GM19372 (cell line): ENCODE results near the gene SLC26A2.
"Not testable (repeated sequence)": the region's sequence is repeated elsewhere in the genome, so short reads cannot be mapped to it uniquely, and the experiment has no call there.

Experiments
- ATAC-seq: cut with Tn5 transposase; IDR thresholded peaks from one replicate; pipeline ENCODE4 v1.9.1; 2021; ENCODE audit warnings: mild to moderate bottlenecking, low read depth, moderate library complexity; ENCODE audit not compliant: unreplicated experiment

The SLC26A2 gene

DNA sequence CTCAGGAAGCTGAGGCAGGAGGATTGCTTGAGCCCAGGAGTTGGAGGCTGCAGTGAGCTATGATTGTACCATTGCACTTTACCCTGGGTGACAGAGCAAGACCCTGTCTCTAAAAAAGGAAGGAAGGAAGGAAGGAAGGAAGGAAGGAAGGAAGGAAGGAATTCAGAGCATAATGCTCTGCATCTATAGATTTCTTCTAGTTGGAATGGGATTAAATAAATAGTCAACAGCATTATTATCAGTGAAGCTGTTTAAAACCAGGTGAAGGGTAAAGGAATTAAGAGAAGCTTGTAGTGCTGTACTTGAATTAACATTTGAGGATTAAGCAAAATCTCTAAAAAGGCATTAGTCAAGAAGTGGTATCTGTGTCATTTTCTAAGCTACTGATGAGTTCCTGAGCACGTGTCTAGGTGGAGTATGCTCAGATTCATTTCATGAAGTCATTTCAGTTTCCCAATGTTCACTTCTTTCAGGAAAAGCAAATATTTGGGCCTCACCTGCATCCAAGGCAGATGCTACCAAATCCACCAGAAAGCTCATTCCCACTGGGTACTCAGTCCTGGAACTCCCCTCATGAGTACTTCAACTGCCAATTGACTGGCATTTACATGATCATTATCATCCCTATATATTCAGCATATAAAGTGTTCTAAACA is 24.4 kb upstream of the SLC26A2 start:
- ATAC-seq: no peak

DNA sequence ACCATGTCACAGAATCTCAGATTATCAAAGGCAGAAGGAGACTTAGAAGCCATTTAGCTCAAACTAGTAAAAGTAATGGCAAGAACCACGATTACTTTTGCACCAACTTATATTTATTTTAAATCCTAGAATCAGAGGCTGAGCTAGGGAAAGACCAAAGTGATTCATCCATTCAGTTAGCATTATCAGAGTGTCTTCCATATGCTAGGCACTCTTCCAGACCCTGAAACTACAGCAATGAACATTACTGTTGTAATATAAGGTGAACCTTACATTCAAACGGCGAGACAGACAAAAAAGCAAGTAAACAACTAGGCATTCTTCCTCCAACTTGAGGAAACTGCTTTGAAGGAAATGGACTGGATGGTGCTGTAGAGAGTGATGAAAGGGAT is 23.9 kb upstream of the SLC26A2 start:
- no peak for ATAC-seq

DNA sequence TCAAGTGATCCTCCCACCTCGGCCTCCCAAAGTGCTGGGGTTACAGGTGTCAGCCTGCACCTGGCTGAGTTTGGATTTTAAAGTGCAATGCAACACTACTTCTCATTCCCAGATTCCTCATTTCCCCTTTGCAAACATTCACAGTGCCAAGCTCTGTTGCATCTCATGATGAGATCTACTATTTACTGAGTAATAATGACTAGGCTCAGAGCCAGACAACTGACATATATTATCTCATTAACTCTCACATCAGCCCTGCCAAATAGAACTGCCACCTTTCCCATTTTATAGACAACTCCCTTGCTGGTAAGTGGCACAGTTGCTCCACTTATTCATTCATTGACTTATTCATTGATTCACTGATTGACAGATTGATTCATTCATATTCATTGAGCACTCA is 22.9 kb upstream of the SLC26A2 start:
- no peak for ATAC-seq

GRCh38 chr5:149938279-149938678 is 22.3 kb upstream of the SLC26A2 start:
- no peak for ATAC-seq

DNA sequence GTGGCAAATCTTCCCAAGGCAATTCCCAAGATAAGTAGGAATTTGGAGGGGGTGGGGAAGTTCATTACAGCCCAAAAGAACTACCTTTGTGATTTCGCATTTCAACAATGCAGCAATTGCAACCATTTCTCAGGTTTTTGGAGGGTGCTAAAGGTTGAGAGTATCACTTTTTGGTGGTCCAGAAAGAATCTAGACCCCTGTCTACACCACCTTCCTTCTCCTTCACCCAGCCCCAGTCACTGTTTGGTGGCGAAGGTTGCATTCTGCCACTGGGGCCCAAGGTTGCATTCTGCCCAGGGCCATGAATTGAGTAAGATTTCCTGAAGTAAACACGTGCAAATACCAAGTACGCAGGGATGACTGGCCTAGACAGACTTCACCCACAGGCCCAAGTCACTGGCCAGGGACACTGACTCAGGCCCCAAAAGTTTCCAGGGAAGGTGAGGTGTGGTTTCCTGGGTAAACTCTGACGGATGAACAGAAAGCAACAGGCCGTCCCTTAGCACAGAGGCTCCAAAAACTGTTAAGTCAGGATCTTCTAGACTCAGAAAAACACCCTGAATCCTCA is 21.7 kb upstream of the SLC26A2 start:
- no peak for ATAC-seq

- ATAC-seq: no peak
Observed at GRCh38 chr5:149939546-149939945, 21.0 kb upstream of the SLC26A2 start.

GRCh38 chr5:149940077-149940574 is 20.4 kb upstream of the SLC26A2 start:
- ATAC-seq: no peak

DNA sequence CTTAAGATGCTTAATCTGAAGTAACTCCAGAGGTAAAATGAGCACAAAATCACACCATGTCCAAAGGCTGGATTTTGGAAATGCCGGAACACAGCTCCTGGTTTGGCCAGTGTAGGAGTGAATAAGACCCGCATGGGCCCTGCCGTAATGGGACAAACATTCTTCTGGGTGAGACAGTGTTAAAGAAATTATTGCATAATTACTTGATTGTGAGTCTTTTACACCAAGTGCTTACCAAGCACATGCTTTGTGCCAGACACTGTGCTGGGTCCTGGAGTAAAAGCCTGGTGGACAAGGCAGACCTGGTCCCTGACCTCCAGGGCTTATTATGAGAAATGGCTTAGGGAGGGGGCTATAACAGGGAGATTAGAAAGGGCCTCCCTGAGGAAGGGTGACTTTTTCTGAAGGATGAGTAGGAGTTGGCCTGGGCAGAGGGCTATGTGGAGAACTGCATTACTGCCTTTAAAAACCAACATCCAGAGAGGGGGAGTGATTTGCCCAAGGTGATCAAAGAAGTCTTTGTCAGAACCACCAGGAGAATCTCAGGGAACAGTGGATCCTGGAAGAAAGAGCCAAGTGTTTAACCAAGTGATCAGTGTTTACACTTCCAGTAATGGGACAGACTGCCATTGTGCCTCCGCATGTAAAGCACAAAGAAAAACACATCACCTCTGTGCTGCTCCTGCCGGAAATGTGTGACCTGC is 19.5 kb upstream of the SLC26A2 start:
- no peak for ATAC-seq

DNA sequence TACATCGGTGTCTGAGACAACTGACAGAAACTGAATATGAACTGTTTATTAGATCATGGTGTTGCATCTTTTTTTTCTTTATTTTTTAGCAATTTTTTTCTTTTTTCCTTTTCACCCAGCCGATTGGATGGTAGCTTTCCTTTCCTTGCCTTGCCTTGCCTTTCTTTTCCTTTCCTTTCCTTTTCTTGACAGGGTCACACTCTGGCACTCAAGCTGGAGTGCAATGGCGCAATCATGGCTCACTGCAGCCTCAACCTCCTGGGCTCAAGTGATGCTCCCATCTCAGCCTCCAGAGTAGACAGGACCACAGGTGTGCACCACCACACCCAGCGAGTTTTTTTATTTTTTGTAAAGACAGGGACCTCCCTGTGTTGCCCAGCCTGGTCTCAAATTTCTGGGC is 18.8 kb upstream of the SLC26A2 start:
- no peak for ATAC-seq

- ATAC-seq: no peak
Observed at GRCh38 chr5:149942199-149942598, 18.4 kb upstream of the SLC26A2 start.

DNA sequence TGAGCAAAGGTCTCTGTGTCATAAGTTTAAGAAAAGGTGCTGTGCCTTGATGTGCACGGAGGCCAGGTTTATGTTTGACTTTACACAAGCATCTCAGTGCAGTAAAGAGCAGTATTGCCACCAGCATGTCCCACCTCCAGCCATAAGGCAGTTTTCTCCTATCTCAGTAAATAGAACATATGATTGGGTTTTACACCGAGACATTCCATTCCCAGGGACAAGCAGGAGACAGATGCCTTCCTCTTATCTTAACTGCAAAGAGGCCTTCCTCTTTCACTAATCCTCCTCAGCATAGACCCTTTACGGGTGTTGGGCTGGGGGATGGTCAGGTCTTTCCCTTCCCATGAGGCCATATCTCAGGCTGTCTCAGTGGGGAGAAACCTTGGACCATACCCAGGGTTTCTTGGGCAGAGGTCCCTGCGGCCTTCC is 17.8 kb upstream of the SLC26A2 start:
- ATAC-seq: not testable (repeated sequence)

GRCh38 chr5:149943177-149943949 is 17.2 kb upstream of the SLC26A2 start:
- ATAC-seq: not testable (repeated sequence)

GRCh38 chr5:149944666-149945065 is 15.9 kb upstream of the SLC26A2 start, which contains the start of gene PDE6A:
Gene PDE6A (minus strand): TSS chr5:149944793. CDS start chr5:149944673, 120 bp downstream.
- no peak for ATAC-seq

GRCh38 chr5:149946118-149946517 is 14.4 kb upstream of the SLC26A2 start:
- no peak for ATAC-seq

DNA sequence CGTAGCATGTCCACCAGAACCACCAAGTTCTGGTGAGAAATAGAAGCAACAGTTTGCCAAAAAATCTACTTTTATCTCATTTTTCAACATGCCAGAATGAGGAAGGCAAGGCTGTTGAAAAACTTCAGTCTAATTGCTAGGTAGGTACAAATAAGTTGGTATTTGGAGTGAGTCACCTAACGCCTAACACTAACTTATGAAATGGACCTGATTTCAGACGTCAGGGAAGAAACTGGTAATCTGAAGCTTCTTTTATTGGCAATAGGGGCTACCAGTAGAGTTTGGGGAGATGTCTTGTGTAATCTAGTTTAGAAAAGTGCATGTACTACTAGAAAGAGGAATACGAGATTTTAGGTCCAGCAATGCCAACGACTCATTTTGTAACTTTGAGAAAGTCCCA is 11.6 kb upstream of the SLC26A2 start:
- no peak for ATAC-seq

DNA sequence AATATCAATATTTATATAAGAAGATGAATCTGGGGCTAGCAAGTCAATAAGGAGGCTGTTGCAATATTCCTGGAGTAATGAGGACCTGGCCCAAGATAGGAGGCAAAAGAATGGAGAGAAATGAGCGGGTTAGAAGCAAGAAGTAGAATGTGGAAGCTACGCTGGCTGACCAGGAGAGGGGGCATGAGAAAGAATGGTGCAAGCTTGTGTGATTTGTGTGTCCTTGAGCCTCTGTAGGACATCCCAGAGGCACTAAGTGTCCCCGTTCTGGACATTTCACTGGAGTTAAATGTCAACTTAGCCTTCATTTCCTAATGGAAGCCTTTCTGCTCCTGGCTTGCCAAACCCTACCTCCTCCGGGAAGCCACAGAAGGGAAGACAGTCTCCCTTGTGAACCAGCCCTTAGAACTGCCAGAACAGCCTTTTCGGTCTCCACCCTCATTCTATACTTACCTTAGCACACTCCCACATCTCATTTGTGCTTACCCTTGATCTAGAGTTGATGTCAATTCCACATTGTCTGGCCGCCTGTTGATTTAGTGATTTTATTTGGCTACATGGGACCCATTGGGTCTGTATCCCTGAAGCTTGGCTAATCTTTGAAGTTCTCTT is 9.3 kb upstream of the SLC26A2 start:
- ATAC-seq: no peak

GRCh38 chr5:149953436-149954121 is 7.0 kb upstream of the SLC26A2 start:
- ATAC-seq: no peak

DNA sequence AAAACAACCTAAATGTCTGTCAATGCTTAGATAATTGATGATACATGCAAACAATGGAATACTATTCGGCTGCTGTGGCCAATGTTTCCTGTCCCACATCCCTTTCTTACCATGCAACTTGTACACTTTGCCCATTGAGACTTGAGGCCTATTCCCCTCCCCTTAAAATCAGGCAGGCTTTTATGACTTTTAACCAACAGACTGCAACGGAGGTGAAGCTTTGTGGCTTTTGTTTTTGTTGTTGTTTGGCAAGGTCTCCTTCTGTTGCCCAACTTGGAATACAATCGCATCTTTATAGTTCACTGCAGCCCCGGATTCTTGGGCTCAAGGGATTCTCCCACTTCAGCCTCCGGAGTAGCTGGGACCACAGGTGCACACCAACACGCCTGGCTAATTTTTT is 5.8 kb upstream of the SLC26A2 start:
- ATAC-seq: no peak

DNA sequence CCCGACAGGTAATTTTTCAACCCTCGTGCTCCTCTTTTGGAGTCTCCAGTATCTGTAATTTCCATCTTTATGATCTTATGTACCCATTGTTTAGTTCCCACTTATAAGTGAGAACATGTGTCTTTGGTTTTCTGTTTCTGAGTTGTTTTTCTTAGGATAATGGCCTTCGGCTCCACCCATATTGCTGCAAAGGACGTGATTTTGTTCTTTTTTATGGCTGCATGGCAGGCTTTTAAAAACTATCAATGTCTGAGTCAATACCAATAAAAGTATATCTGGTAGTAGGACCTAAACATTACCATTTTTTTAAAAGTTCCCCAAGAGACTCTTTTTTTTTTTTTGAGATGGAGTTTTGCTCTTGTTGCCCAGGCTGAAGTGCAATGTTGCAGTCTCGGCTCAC is 3.9 kb upstream of the SLC26A2 start:
- no peak for ATAC-seq

DNA sequence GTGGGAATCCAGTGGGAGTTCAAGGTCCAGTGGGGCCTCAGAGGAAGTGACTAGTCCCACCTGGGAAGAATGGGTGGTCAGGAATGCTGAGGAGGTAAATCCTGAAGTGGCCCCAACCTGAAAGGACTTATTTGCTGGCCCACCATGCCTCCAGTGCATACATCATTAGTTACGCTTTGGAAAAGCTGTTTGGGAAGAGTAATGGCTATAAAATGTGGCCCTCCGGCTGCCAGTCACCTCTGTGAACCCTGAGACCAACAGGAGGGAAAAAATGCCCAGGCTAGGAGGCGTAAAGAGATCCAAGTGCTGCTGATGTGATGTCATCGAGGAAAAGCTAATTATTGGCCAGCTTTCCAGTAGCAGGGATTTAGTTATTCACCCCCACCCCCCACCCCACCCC is 2.7 kb upstream of the SLC26A2 start:
- no peak for ATAC-seq
